HG03432 (cell line): ENCODE data around the gene ZNF236.
A peak's percentile ranks its signal among the peaks of the same experiment; 100 is the strongest.
"Not testable (repeated sequence)": the region's sequence is repeated elsewhere in the genome, so short reads cannot be mapped to it uniquely, and the experiment has no call there.

Source experiments
- ATAC-seq: cut with Tn5 transposase; IDR thresholded peaks from one replicate; pipeline ENCODE4 v1.9.1; 2021; ENCODE audit warnings: mild to moderate bottlenecking, moderate library complexity; ENCODE audit not compliant: unreplicated experiment

ZNF236 gene

GRCh38 chr18:76822506-76823160 is at the start of gene ZNF236:
TSS of gene ZNF236 (plus strand) at chr18:76822557. CDS start at chr18:76822608, 51 bp downstream.
- peak; percentile 50 for ATAC-seq

DNA sequence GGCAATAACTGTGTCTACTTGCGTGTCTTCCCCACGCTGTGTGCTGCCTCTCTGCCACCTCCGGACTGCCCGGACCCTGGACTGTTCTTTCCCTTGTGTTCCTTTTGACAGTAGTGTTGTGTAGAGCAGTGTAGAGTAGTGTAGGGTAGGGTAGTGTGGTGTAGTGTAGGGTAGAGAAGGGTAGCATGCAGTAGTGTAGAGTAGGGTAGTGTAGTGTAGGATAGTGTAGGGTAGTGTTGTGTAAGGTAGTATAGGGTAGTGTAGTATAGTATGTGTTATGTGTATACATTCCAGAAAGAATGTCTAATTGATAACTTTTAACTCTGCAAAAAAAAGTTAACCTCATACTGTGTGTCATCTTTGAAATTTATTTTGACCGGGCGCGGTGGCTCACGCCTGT is 49.7 kb upstream of the ZNF236 start:
- no peak for ATAC-seq

DNA sequence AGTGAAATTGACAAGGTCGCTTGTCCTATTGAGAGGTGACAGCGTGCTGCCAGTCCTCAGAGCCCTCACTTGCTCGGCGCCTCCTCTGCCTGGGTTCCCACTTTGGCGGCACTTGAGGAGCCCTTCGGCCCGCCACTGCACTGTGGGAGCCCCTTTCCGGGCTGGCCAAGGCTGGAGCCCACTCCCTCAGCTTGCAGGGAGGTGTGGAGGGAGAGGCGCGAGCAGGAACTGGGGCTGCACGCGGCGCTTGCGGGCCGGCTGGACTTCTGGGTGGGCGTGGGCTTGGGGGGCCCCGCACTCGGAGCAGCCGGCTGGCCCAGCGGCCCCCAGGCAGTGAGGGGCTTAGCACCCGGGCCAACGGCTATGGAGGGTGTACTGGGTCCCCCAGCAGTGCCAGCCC is 45.3 kb upstream of the ZNF236 start:
- ATAC-seq, result not testable (repeated sequence)

GRCh38 chr18:76783786-76784484 is 38.4 kb upstream of the ZNF236 start:
- no peak for ATAC-seq

DNA sequence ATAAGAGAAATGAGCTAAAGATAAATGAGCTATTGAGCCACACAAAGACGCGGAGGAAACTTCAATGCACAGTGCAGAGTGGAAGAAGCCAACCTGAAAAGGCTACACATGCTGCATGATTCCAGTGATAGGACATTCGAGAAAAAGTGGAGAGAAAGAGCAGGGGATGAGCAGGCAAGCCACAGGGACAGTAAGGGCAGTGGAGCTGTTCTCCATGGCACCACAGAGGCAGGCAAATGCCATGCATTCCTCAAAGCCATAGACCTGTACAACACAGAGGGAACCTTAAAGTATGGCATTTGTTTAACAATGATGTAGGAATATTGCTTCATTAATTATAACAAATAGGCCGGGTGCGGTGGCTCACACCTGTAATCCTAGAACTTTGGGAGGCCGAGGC is 36.5 kb upstream of the ZNF236 start:
- no peak for ATAC-seq

- no peak for ATAC-seq
Measured at GRCh38 chr18:76788571-76789317, 33.6 kb upstream of the ZNF236 start.

GRCh38 chr18:76791106-76791505 is 31.3 kb upstream of the ZNF236 start:
- ATAC-seq, result no peak

DNA sequence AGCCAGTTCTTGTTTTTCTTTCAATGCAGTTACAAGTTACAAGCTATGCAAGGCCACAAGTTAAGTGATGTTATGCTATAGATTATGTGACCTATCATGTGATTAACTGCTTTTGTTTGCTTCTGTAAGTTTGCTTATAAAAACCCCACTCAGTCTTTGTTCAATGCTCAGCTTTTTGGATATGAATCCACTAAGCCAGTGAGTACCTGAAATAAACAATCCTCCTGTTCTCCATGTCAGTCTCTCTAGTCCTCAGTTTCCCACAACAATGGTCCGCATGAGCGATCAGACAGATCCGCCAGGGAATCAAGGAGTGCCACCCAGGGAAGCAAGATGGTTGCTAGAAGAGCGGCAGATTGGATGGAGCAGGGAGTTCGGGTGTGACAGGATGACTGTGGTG is 30.7 kb upstream of the ZNF236 start:
- no peak for ATAC-seq

GRCh38 chr18:76794326-76794725 is 28.0 kb upstream of the ZNF236 start:
- no peak for ATAC-seq

DNA sequence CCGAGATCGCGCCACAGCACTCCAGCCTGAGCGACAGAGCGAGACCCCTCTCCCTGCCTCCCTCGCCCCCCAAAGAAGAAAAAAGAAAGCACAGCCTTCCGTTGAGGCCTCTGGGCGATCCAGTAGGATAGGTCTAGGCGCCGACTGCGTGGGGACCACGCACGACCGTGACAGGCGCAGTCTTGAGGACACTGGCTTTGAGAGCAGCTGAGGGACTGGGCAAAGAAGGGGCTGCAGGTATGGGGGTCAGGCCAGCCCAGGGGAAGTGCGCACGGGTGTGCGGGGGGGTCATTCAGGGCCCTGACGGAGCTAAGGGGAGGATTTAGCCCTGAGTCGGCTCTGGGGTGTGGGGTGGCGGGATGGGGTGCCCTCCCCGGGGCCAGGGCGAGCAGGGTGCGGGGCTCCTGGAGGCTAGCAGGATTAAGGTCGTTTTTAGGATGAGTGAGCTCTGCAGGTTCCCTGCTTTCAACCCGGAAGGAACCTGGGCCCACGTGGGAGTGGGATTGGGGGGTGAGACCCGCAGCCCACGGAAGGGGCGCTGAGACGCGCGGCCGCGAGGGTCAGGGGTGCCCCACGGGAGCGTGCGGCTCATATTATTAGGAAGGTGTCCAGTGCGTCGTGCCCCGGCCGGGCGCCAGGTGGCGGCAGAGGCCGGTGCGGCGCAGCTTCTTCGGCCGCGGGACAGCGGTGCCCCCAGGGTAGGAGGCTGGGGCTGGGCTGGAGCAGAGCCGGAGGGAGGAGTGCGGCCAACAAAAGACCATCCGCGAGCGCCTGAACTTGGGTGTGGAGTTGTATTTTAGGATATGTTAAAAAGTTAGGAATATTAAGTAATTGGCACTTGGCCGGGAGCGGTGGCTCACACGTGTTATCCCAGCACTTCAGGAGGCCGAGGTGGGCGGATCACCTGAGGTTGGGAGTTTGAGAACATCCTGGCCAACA is 20.5 kb upstream of the ZNF236 start:
- peak; percentile 98 for ATAC-seq

DNA sequence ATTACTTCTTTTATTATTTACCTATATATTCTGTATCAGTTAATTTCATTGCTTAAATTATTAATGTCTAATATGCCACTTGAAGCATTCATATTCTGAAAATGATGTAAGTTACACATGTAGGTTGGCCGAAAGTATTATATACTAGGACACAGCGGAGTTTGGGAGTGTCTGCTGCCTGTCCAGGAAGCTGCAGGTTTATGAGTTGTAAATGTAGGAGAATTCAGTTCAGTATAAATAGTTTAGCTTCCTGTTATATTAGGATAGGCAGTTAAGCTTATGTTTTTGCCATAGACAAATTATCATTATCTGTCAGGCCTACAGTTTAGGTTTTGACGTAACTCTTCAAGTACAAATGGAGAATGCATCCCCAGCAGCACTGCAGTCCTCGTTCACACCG is 18.9 kb upstream of the ZNF236 start:
- no peak for ATAC-seq

GRCh38 chr18:76803814-76804213 is 18.5 kb upstream of the ZNF236 start:
- peak; percentile 68 for ATAC-seq

- ATAC-seq, result no peak
Measured at GRCh38 chr18:76805221-76805620, 17.1 kb upstream of the ZNF236 start.

DNA sequence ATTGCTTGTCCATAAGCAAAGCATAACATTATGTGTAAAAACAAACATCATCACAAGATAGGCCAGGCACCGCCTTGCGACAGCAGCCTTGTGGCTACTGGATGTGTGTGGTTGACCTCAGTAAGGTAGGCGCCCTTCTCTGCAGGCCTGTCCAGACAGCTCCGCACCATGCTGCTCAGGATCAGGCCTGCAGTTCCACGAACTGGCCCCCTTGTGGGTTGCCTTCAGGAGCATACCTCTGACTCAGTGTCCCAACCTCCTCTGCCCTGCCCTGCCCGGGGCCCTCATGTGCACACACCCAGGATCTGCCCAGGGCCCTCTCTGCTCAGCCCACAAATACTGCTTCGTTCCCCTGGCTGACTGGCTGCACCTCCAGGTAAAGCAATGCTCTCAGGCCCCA is 16.1 kb upstream of the ZNF236 start:
- ATAC-seq, result no peak

DNA sequence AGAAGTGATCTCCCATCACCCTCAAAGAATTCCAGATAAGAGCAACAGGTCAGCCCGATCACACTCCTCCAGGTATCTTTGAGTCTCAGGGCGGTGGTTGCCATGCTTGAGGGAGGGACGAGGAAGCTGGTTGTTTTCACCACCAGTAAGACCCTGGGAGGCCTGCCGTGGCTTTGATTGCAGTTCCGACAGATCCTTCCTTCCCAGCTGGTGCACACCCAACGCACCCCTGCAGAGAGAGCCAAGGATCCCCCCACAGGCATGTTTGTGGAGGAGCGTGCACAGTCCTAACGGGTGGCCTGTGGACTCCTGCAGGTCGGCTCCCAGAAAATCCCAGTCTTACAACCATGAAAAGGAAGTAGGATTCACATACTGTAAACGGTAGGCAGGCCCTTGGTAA is 13.8 kb upstream of the ZNF236 start:
- ATAC-seq, result no peak

DNA sequence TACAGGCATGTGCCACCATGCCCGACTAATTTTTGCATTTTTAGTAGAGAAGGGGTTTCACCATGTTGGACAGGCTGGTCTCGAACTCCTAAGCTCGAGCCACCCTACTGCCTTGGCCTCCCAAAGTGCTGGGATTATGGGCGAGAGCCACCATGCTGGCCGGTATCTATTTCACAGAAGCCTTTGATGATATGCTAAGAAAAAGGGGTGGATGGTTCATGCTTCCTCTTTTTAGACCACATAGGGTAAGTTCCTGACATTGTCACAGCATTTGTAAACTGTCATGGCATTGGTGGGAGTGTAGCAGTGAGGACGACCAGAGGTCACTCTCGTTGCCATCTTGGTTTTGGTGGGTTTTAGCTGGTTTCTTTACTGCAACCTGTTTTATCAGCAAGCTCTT is 10.8 kb upstream of the ZNF236 start:
- ATAC-seq, result peak; percentile 70

DNA sequence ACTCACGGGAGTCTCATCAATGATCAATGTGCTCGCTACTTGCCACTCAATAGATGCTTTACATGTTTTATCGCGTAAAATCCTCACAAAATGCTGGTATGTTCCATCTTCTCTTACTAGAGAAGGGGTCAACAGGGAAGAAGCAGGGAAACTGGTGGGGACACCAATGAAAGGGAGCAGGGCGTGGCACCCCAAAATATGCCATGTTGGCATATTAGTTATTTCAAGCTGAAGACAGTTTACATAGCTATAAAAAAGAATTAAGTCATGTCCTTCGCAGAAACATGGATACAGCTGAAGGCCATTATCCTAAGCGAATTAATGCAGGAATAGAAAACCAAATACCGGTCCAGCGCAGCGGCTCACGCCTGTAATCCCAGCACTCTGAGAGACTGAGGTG is 8.1 kb upstream of the ZNF236 start:
- no peak for ATAC-seq

GRCh38 chr18:76816127-76816526 is 6.2 kb upstream of the ZNF236 start:
- no peak for ATAC-seq

DNA sequence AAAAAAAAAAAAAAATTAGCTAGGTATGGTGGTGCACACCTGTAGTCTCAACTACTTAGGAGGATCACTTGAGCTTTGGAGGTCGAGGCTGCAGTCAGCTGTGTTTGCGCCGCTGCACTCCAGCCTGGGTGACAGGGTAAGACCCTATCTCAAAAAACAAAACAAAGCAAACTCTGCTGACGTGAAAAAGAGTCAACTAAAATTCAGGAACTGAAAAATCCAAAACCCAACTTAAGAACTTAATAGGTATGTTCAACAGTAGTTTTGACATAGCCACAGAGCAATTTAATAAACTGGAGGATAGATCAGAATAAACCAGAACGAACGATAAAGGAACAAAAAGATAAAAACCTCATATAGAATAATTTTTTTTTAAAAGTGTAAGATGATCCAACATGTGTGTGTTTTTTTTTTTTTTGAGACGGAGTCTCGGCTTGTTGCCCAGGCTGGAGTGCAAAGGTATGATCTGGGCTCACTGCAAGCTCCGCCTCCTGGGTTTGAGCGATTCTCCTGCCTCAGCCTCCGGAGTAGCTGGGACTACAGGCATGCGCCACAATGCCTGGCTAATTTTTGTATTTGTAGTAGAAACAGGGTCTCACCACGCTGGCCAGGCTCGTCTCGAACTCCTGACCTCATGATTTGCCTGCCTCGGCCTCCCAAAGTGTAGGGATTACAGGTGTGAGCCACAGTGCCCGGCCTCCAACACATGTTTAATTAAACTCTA is 4.3 kb upstream of the ZNF236 start:
- ATAC-seq, result no peak

DNA sequence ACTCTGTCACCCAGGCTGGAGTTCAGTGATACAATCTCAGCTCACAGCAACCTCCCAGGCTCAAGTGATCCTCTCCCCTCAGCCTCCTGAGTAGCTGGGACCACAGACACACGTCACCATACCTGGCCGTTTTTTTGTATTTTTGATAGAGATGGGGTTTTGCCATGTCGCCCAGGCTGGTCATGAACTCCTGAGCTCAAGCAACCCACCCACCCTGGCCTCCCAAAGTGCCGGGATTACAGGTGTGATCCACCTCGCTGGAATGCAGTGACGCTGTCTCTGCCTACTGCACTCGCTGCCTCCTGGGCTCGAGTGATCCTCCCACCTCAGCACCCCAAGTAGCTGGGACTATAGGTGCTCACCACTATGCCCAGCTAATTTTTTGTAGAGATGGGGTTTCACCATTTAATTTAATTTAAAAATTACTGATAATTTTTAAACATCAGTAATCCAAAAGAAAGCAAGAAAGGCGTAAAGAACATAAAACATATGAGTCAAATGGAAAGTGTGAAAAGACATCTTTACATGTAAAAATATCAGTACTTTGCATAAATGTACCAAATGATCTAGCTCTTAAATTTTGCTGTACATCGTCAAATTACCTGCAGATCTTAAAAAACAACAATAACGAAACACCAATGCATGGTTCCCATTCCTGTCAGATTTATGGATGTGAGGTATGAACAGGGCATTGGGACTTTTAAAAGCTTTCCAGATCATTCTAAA is 2.8 kb upstream of the ZNF236 start:
- ATAC-seq, result no peak
